H1 (cell line): ENCODE data around the gene BPHL. TPM values are rescaled to one million over a fixed set of nuclear protein-coding genes. Genes with fewer than 3 reads are reported as not detected.

ENCODE experiments used
- CBX8 ChIP-seq: fragments of 300-800, 300-1000 bp; sonication (generic); IDR thresholded peaks from 2 replicates; pipeline ENCODE4 v1.7.1; 2016; ENCODE audit warnings: low read depth, low read length, borderline replicate concordance
- EZH2 ChIP-seq: fragments of 200-600 bp; sonication (generic); IDR thresholded peaks from 2 replicates; pipeline ENCODE4 v1.7.1; 2012; ENCODE audit warnings: low read depth, mild to moderate bottlenecking, moderate library complexity, low read length, inconsistent platforms; ENCODE audit not compliant: severe bottlenecking
- HDAC2 ChIP-seq, 2 experiments: fragments of 300-600 bp in 1 of 2; sonication (generic) in 1 of 2; IDR thresholded peaks; 2 replicates each; pipeline ENCODE4 v1.6.1; 2011 to 2012; ENCODE audit warnings: low read depth in 2 of 2, low read length in 2 of 2, mild to moderate bottlenecking in 2 of 2, moderate library complexity in 2 of 2, borderline replicate concordance in 1 of 2, inconsistent platforms in 1 of 2
- NANOG ChIP-seq: IDR thresholded peaks from 2 replicates; pipeline ENCODE4 v1.6.1; 2011; ENCODE audit warnings: low read length, low read depth, mild to moderate bottlenecking, inconsistent platforms; ENCODE audit not compliant: insufficient read depth, poor library complexity, severe bottlenecking
- SAP30 ChIP-seq: fragments of 300-600 bp; sonication (generic); IDR thresholded peaks from 2 replicates; pipeline ENCODE4 v1.7.1; 2012; ENCODE audit warnings: low read length, moderate library complexity, mild to moderate bottlenecking, inconsistent platforms; ENCODE audit not compliant: insufficient read depth, insufficient replicate concordance
- TAF7 ChIP-seq: optimal IDR thresholded peaks from 2 replicates; pipeline ENCODE3; 2011; ENCODE audit warnings: low read depth, mild to moderate bottlenecking, inconsistent platforms, low read length, moderate library complexity, borderline replicate concordance
- polyA plus RNA-seq, 7 experiments: library from polyadenylated mRNA; depleted of rRNA in 3 of 7; stranded (reverse) in 5 of 7; unstranded in 2 of 7; fragments of >200 nt in 5 of 7; fragments of 200-250 nt in 2 of 7; gene quantifications; 1 replicate in 5 of 7; 2 replicates in 1 of 7; 4 replicates in 1 of 7; pipeline versions ENCODE4 v1.2.1 to v1.2.3, GENCODE V29; 2011 to 2013; ENCODE audit warnings: missing spikeins in 2 of 7, mixed read lengths in 2 of 7
- total RNA-seq: library from RNA; stranded (reverse); fragmentation: NEBNext Ultra II Directional; extraction: Animal tissue kit (Norgen Biotek cat#: 25700); gene quantifications from 2 replicates; pipeline ENCODE4 v1.2.1, GENCODE V29; 2021

BPHL gene
- total and polyA plus RNA-seq, 2 of the 8 experiments (the other 6 are each of a cell fraction or from before 2014, with no cell fraction given): 24.4 to 36.4 TPM

- TF ChIP-seq HDAC2 (IDR thresholded peaks at IDR 0.05; ENCODE audit: borderline replicate concordance in 1 of 2, low read depth in 2 of 2, low read length in 2 of 2) (no peak), CBX8 (no peak), NANOG (no peak), SAP30 (no peak), TAF7 (no peak), EZH2 (no peak)
- TF ChIP-seq, all 59 proteins: peak for 0
Observed at GRCh38 chr6:3183066-3183465, 64.6 kb downstream of the BPHL start (continued).
